CD4-positive, alpha-beta T cell treated with Interleukin-17A for 4 hours (primary cell): ENCODE measurements around the gene PIM3.

Experiments used
- DNase-seq: peaks from one replicate; pipeline ENCODE4 v3.0.0-alpha.2; 2020; ENCODE audit warnings: mixed read lengths

The PIM3 gene

GRCh38 chr22:49956914-49957825 is 3.4 kb upstream of the PIM3 start:
- DNase-seq, result no peak

- no peak for DNase-seq
Observed at GRCh38 chr22:49957826-49958365, 2.7 kb upstream of the PIM3 start.

GRCh38 chr22:49958366-49958921 is 2.1 kb upstream of the PIM3 start:
- no peak for DNase-seq

- DNase-seq, result no peak
Observed at GRCh38 chr22:49958931-49959781, 1.4 kb upstream of the PIM3 start.

GRCh38 chr22:49959782-49960158 is 802 bp upstream of the PIM3 start:
- peak; percentile 41 for DNase-seq

GRCh38 chr22:49961005-49961600 is 531 bp downstream of the PIM3 start:
- DNase-seq, result peak; percentile 63

- no peak for DNase-seq
Observed at GRCh38 chr22:49961601-49962011, 1.0 kb downstream of the PIM3 start.

GRCh38 chr22:49962012-49962750 is 1.6 kb downstream of the PIM3 start:
- DNase-seq, result peak; percentile 86

GRCh38 chr22:49962751-49963646 is 2.4 kb downstream of the PIM3 start:
- DNase-seq, result peak; percentile 9

- DNase-seq, result peak; percentile 15
Observed at GRCh38 chr22:49963647-49964026, 3.1 kb downstream of the PIM3 start.

GRCh38 chr22:49964136-49965090 is 3.8 kb downstream of the PIM3 start:
- peak; percentile 13 for DNase-seq

- DNase-seq, result peak; percentile 4
Observed at GRCh38 chr22:49965091-49966040, 4.8 kb downstream of the PIM3 start.

- DNase-seq, result no peak
Observed at GRCh38 chr22:49966041-49966773, 5.6 kb downstream of the PIM3 start.

GRCh38 chr22:49966774-49967705 is 6.5 kb downstream of the PIM3 start:
- no peak for DNase-seq

GRCh38 chr22:49967706-49968208 is 7.2 kb downstream of the PIM3 start:
- DNase-seq, result no peak

GRCh38 chr22:49968313-49968830 is 7.8 kb downstream of the PIM3 start:
- no peak for DNase-seq
